ENCODE data around the gene ITGB8. TPM values are rescaled to one million over a fixed set of nuclear protein-coding genes. Genes with fewer than 3 reads are reported as not detected.

The ITGB8 gene
- total RNA-seq, 1 experiment from 2014 or later, result 2.4 TPM

GRCh38 chr7:20383351-20383750 lies 52.7 kb downstream of the ITGB8 start:
- H3K36me3 ChIP-seq (ENCODE audit: control insufficient read depth in 1 of 2, insufficient read depth in 2 of 2, low read length in 2 of 2), result no peaks in the 10 kb centered on the region
- no peak overlapping the region for H3K27ac ChIP-seq (ENCODE audit: low read depth, low read length)
- DNase-seq (ENCODE audit: low read depth, low spot score) (no peak), ATAC-seq (no peak)
- ChIA-PET RAD21 (ENCODE audit: low non-redundant PET in 1 of 2, low total read pairs in 2 of 2, uncharacterized antibody in 2 of 2, unreplicated experiment in 2 of 2) (no interaction called here), CTCF (no interaction called here), POLR2A (no interaction called here)
- no peak overlapping the region for H3K9ac ChIP-seq (ENCODE audit: low read length)
- H3K27me3 ChIP-seq (ENCODE audit: insufficient read depth, low read length), result no peaks in the 10 kb centered on the region
- no peak overlapping the region for H3K4me2 ChIP-seq (ENCODE audit: low read length)
- H3K4me3 ChIP-seq (replicated peaks in 1 of 2; ENCODE audit: low read depth in 1 of 2, low read length in 2 of 2), result no peak overlapping the region
- H4K20me1 ChIP-seq (ENCODE audit: insufficient read depth), result no peaks in the 10 kb centered on the region
- TF ChIP-seq SIN3A (IDR thresholded peaks at IDR 0.05; ENCODE audit: low read depth) (no peak), EZH2 (IDR thresholded peaks at IDR 0.05) (no peak), FOSL1 (IDR thresholded peaks at IDR 0.05; ENCODE audit: low read depth) (no peak), RAD21 (IDR thresholded peaks at IDR 0.05; ENCODE audit: low read depth) (no peak), TCF7L2 (IDR thresholded peaks at IDR 0.05; ENCODE audit: borderline replicate concordance, extremely low read depth, insufficient read depth, insufficient read length) (no peak), ZFX (IDR thresholded peaks at IDR 0.05) (no peak), REST (IDR thresholded peaks at IDR 0.05; ENCODE audit: low read depth) (no peak), SP1 (IDR thresholded peaks at IDR 0.05; ENCODE audit: low read depth) (no peak), ZNF274 (IDR thresholded peaks at IDR 0.05; ENCODE audit: low read depth, low read length) (no peak)
- no peaks in the 10 kb centered on the region for H3K79me2 ChIP-seq (ENCODE audit: insufficient read depth, low read length)
- no peaks in the 10 kb centered on the region for H3K9me3 ChIP-seq (ENCODE audit: control insufficient read depth in 1 of 2, insufficient read depth in 1 of 2, low read depth in 1 of 2, low read length in 2 of 2)
- no peak overlapping the region for H2AFZ ChIP-seq (ENCODE audit: low read depth, low read length, poor library complexity, severe bottlenecking)
- peaks cover 0 to 6% of the 10 kb centered on the region in 2 experiments; a peak in 1 of 4 replicates for H3K4me1 ChIP-seq (ENCODE audit: control insufficient read depth in 1 of 2, insufficient read depth in 2 of 2, low read length in 2 of 2)
- intact Hi-C loops (cut with micrococcal nuclease), result no loop called here
- BruUV-seq (replicated peaks), result no TSS peak
- no peaks in the 10 kb centered on the region for H3K9me2 ChIP-seq (ENCODE audit: insufficient read depth)
